ENCODE results near the gene TBC1D21.

The TBC1D21 gene

GRCh38 chr15:73869216-73869995 lies 4.0 kb upstream of the TBC1D21 start:
- peaks cover 45% of the 10 kb centered on the region for H3K27me3 Mint-ChIP-seq
- no peak overlapping the region for H3K4me3 Mint-ChIP-seq
- H3K4me1 Mint-ChIP-seq (ENCODE audit: low read depth): no peaks in the 10 kb centered on the region
- intact Hi-C loops (cut with micrococcal nuclease): no loop called here
- no peaks in the 10 kb centered on the region for H3K9me3 Mint-ChIP-seq
- H3K36me3 Mint-ChIP-seq (ENCODE audit: low read depth): no peaks in the 10 kb centered on the region
- no peak overlapping the region for H3K27ac Mint-ChIP-seq

- H3K36me3 Mint-ChIP-seq (ENCODE audit: low read depth): no peaks in the 10 kb centered on the region
- H3K4me3 Mint-ChIP-seq: no peak overlapping the region
- peaks cover 44% of the 10 kb centered on the region for H3K27me3 Mint-ChIP-seq
- no peaks in the 10 kb centered on the region for H3K9me3 Mint-ChIP-seq
- H3K4me1 Mint-ChIP-seq (ENCODE audit: low read depth): peaks cover 5% of the 10 kb centered on the region
- intact Hi-C loops (cut with micrococcal nuclease): no loop called here
- no peak overlapping the region for H3K27ac Mint-ChIP-seq
These were observed 2.5 kb upstream of the TBC1D21 start for GRCh38 chr15:73870700-73871408.

DNA sequence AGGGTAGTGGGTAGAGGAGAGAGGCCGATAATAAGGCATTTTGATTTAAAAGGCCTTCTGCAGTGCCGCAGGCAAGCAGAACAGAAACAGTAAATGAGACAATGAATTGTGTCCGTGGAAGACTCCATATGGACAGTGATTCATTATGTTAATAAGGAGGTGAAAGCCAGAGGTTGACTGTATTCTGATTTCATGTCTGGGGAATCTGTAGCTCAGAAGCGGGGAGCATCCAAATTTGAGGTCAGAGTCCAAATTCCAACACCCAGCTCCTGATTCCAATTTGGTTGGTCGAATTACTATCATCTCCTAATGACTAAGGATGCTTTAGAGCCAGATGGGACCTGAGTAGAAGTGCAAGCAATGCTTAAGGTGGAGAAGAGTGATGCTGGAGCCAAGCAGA lies 1.0 kb upstream of the TBC1D21 start:
- peaks cover 5% of the 10 kb centered on the region for H3K4me1 Mint-ChIP-seq (ENCODE audit: low read depth)
- no peak overlapping the region for H3K4me3 Mint-ChIP-seq

DNA sequence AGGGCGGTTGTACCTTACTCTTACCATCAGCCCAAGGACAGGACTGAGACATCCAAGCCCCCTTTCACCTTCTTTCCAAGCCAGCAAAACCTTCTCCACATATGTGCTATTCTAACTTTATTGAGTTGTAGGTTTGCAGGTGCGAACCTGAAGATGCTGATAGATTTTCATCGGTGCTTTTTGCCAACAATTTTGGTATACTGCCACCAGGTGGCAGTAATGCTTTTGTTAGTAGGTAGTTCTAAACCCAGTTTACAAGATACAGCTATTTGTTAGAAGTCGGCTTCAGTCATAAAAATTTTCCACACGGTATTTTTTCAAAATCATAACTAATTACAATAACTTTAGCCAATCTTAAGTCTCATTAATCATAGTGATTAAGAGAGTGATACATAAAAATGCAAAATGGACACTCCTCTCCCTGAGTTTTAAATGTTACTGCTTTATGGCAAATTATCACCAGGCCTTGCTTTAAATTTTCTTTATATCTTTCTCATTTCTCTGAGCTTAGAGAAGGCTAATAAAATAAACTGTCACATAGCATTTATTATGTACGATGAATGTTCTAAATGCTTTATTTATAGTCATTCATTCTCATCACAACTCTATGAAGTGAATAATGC lies 636 bp downstream of the TBC1D21 start:
- H3K4me3 Mint-ChIP-seq: no peak overlapping the region
- peaks cover 5% of the 10 kb centered on the region for H3K4me1 Mint-ChIP-seq (ENCODE audit: low read depth)
- intact Hi-C loops (cut with micrococcal nuclease): loop anchor here (2.0 kb wide), 1 partner anchor 33 kb away; no protein-coding TSS in a partner anchor
- H3K36me3 Mint-ChIP-seq (ENCODE audit: low read depth): no peaks in the 10 kb centered on the region
- no peak overlapping the region for H3K27ac Mint-ChIP-seq
- H3K27me3 Mint-ChIP-seq: peaks cover 31% of the 10 kb centered on the region
- no peaks in the 10 kb centered on the region for H3K9me3 Mint-ChIP-seq

More for the DNA sequence above, 1.0 kb upstream of the TBC1D21 start:
- Mint-ChIP-seq H3K27ac (no peak overlapping the region), H3K9me3 (no peaks in the 10 kb centered on the region), H3K36me3 (ENCODE audit: low read depth) (no peaks in the 10 kb centered on the region), H3K27me3 (peaks cover 36% of the 10 kb centered on the region)
- intact Hi-C loops (cut with micrococcal nuclease): no loop called here

DNA sequence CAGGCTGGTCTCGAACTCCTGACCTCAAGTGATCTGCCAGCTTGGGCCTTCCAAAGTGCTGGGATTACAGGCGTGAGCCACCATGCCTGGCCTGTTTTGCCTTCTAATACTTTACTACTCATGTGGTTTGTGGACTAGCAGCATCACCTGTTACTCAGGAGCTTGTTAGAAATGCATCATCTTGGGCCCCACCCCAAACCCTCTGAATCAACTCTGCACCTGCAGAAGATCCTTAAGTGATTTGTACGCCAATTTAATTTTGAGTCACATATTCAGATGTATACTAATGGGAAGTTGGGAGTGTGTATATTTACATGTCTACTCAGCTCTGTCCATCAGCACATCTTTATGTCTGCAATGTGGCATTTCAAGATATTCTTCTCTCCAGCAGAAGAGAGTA lies 6.1 kb downstream of the TBC1D21 start:
- Mint-ChIP-seq H3K36me3 (ENCODE audit: low read depth) (no peaks in the 10 kb centered on the region), H3K27ac (no peak overlapping the region), H3K9me3 (no peaks in the 10 kb centered on the region), H3K4me3 (no peak overlapping the region), H3K27me3 (peaks cover 8% of the 10 kb centered on the region), H3K4me1 (ENCODE audit: low read depth) (peaks cover 5% of the 10 kb centered on the region)
- intact Hi-C loops (cut with micrococcal nuclease): no loop called here

DNA sequence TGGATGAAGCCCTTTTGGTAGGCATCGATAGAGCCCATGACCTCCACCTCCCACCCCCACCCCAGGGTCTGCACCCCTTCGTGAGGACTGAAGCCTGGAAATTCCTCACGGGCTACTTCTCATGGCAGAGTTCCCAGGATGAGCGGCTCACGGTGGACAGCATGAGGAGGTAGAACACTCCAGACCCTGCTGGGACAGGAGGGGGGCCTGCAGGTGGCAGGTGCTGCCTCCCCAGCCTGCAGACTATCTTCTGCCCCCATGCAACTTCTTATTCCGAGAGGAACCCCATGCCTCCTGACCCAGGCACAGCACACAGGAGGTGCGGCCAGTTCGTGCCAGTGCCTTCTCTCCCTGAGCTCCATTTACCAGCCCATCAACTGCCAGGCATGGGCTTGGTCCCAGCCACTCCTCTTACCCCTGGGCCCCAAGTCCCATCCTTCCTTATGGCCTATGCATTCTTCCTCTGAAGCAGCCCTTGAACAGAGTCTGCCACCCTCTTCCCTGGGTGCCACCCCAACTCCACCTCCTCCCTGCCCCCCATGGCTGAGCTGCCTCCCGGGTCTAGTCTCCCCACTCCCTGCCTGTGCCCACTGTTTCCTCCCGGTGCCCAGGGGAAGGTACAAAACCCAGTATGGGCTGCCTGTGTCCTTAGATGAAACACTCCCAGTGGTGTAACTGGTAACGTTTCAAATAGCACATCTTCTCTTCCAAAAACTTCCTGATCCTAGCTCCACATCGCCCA lies 8.4 kb downstream of the TBC1D21 start:
- Mint-ChIP-seq H3K4me1 (ENCODE audit: low read depth) (no peaks in the 10 kb centered on the region), H3K9me3 (no peaks in the 10 kb centered on the region), H3K4me3 (no peak overlapping the region), H3K27ac (no peak overlapping the region), H3K27me3 (peaks cover 2% of the 10 kb centered on the region), H3K36me3 (ENCODE audit: low read depth) (no peaks in the 10 kb centered on the region)
- intact Hi-C loops (cut with micrococcal nuclease): no loop called here

- H3K27ac Mint-ChIP-seq: no peak overlapping the region
- H3K9me3 Mint-ChIP-seq: no peaks in the 10 kb centered on the region
- intact Hi-C loops (cut with micrococcal nuclease): no loop called here
- H3K4me3 Mint-ChIP-seq: no peak overlapping the region
- no peaks in the 10 kb centered on the region for H3K4me1 Mint-ChIP-seq (ENCODE audit: low read depth)
- no peaks in the 10 kb centered on the region for H3K36me3 Mint-ChIP-seq (ENCODE audit: low read depth)
- H3K27me3 Mint-ChIP-seq: peaks cover 2% of the 10 kb centered on the region
These were observed 9.5 kb downstream of the TBC1D21 start for GRCh38 chr15:73882761-73883419.

DNA sequence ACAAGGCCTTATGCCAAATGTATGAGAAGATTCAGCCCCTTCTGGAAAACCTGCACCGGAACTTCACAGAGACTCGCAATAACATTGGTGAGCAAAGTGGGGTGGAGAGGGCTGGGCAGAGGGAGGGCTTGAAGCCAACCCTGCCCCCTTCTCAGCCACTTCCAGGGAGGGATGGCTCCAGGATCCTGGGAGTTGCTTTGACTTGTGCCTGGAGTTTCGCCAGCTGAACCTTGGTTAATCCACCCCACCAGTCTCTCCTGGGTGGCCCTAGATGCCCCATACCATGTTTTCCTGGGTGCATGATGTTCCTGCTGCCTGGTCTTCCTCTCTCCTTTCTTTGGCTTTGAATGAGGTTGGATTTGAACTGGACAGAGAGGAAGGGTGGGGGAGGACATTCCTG lies 10.8 kb downstream of the TBC1D21 start:
- H3K27me3 Mint-ChIP-seq: peaks cover 7% of the 10 kb centered on the region
- no peaks in the 10 kb centered on the region for H3K36me3 Mint-ChIP-seq (ENCODE audit: low read depth)
- no peaks in the 10 kb centered on the region for H3K4me1 Mint-ChIP-seq (ENCODE audit: low read depth)
- H3K27ac Mint-ChIP-seq: no peak overlapping the region
- H3K9me3 Mint-ChIP-seq: no peaks in the 10 kb centered on the region
- no peak overlapping the region for H3K4me3 Mint-ChIP-seq
- intact Hi-C loops (cut with micrococcal nuclease): no loop called here

DNA sequence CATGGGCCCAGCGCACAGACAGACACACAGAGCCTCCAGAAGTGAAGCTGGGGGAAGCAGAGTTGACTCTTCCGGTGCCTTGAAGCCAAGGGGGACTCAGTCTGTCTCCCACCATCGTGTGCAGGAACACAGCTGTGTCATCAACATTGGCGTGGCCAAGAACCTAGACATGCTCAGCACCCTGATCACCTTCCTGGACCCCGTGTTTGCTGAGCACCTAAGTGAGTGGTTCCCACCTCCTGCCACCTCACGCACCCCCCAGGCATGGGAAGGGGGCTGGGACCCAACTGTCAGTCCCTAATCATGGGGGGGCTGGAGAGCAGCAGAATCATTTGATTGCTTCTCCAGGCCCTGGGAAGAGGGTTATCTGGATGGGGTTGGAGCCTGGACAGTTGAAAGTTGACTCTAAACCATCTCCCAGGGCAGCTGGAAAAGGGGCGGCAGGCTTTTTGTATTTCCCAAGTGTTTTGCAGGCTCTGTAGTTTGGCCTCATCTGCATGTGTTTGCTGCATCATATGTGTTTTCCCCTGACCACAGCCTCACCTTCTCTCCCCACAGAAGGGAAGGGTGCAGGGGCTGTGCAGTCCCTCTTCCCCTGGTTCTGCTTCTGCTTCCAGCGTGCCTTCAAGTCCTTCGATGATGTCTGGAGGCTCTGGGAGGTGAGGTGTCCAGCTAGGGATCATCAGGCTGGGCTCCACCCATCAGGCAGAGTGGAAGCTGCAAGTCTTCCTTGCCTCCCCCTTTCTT lies 12.8 kb downstream of the TBC1D21 start:
- H3K9me3 Mint-ChIP-seq: no peaks in the 10 kb centered on the region
- H3K27me3 Mint-ChIP-seq: peaks cover 11% of the 10 kb centered on the region
- intact Hi-C loops (cut with micrococcal nuclease): no loop called here
- H3K4me1 Mint-ChIP-seq (ENCODE audit: low read depth): no peaks in the 10 kb centered on the region
- H3K4me3 Mint-ChIP-seq: no peak overlapping the region
- H3K36me3 Mint-ChIP-seq (ENCODE audit: low read depth): no peaks in the 10 kb centered on the region
- H3K27ac Mint-ChIP-seq: no peak overlapping the region

DNA sequence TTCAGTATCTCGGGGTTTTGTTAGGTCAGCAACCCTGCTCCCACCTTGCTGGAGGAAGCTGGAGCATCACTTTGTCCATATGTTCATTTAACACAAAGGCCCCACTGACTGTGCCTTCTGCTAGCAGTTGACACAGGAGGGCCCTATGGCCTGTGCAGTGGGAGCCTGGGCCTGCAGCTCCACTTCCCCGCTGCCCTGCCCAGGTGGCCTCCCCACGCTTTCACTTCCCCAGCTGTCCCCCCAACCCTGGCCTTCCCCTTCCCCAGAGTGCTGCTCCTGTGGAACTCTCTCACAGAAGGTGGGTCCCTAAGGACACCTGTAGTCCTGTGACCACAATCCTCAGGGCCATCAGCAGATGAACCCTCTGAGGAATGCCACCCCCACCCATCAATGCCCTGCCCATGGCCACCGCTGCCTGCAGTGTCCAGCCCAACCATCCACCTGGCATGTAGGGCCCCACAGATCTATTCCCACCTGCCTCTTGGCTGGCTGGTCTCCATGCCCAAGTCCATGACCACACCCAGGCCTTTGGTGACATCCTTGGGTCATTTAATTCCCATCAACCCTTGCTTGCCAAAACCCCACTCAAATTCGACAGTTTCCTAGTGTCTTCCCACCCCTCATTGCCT lies 13.5 kb downstream of the TBC1D21 start:
- Mint-ChIP-seq H3K27me3 (peaks cover 11% of the 10 kb centered on the region), H3K36me3 (ENCODE audit: low read depth) (no peaks in the 10 kb centered on the region), H3K4me3 (no peak overlapping the region), H3K27ac (no peak overlapping the region), H3K9me3 (no peaks in the 10 kb centered on the region), H3K4me1 (ENCODE audit: low read depth) (no peaks in the 10 kb centered on the region)
- intact Hi-C loops (cut with micrococcal nuclease): no loop called here

- intact Hi-C loops (cut with micrococcal nuclease): no loop called here
- H3K4me3 Mint-ChIP-seq: no peak overlapping the region
- H3K9me3 Mint-ChIP-seq: no peaks in the 10 kb centered on the region
- no peaks in the 10 kb centered on the region for H3K4me1 Mint-ChIP-seq (ENCODE audit: low read depth)
- H3K36me3 Mint-ChIP-seq (ENCODE audit: low read depth): no peaks in the 10 kb centered on the region
- peaks cover 11% of the 10 kb centered on the region for H3K27me3 Mint-ChIP-seq
- no peak overlapping the region for H3K27ac Mint-ChIP-seq
These were observed 14.1 kb downstream of the TBC1D21 start for GRCh38 chr15:73887481-73887880.

DNA sequence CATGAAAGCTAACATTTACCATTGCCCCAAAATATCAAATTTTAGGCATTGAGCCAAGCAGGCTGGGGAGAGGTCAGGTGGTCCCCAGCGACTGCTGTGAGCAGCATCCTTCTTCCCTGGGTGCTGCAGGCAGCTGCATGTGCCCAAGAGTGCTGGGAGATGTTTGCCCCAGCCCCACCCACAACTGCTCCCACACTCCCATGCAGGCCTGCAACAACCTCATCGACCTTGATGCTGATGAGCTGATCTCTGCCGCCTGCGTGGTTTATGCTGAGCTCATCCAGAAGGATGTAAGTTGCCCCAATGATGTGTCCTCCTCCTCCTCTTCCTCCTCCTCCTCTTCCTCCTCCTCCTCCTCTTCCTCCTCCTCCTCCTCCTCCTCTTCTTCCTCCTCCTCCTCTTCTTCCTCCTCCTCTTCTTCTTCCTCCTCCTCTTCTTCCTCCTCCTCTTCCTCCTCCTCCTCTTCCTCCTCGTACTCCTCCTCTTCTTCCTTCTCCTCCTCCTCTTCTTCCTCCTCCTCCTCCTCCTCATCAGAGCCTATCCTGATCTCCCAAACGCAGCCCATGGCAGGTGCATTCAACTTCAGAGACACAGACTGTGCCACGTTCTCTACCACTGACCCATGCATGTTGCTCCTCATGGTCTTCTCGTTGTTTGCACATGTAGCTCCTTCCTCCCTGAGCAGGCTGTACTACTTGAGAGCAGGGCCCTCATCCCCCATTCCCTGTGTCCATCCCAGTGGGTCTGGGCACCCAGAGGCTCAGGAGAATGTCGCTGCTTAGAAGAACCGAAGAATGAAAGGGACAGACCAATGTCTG lies 15.1 kb downstream of the TBC1D21 start:
- Mint-ChIP-seq H3K27me3 (peaks cover 11% of the 10 kb centered on the region), H3K4me1 (ENCODE audit: low read depth) (no peaks in the 10 kb centered on the region), H3K36me3 (ENCODE audit: low read depth) (no peaks in the 10 kb centered on the region), H3K4me3 (no peak overlapping the region), H3K27ac (no peak overlapping the region), H3K9me3 (no peaks in the 10 kb centered on the region)
- intact Hi-C loops (cut with micrococcal nuclease): no loop called here
